AG09319 (cell line): ENCODE measurements around the gene STX1A.
A peak's percentile ranks its signal among the peaks of the same experiment; 100 is the strongest.

Experiments used
- DNase-seq: peaks from one replicate; pipeline ENCODE4 v3.0.0-alpha.2; 2010; ENCODE audit warnings: low read depth; ENCODE audit errors: extremely low read depth
- TF ChIP-seq, protein P1 (sequence below): IDR thresholded peaks from 2 replicates; pipeline ENCODE4 v1.5.1; 2011; ENCODE audit warnings: low read depth, mild to moderate bottlenecking, inconsistent platforms, low read length, moderate library complexity

Gene STX1A

DNA sequence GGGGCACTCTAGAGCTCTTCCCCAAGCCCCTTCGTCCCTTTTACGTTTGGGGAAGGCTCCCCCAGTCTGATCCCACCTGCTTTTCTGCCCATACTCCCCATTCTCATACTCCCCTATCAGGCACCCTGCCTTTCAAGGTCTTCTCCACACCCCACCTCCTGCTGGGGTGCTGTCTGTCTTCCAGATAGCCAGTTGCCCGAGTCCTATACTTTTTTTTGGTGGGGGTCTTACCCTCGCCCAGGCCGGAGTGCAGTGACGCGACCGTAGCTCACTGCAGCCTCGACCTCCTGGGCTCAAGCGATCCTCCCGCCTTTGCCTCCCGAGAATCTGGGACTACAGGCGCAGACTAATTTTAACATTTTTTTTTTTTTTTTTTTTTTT, 19.9 kb upstream of the STX1A start:
- no peak for DNase-seq
- TF ChIP-seq, protein P1, sequence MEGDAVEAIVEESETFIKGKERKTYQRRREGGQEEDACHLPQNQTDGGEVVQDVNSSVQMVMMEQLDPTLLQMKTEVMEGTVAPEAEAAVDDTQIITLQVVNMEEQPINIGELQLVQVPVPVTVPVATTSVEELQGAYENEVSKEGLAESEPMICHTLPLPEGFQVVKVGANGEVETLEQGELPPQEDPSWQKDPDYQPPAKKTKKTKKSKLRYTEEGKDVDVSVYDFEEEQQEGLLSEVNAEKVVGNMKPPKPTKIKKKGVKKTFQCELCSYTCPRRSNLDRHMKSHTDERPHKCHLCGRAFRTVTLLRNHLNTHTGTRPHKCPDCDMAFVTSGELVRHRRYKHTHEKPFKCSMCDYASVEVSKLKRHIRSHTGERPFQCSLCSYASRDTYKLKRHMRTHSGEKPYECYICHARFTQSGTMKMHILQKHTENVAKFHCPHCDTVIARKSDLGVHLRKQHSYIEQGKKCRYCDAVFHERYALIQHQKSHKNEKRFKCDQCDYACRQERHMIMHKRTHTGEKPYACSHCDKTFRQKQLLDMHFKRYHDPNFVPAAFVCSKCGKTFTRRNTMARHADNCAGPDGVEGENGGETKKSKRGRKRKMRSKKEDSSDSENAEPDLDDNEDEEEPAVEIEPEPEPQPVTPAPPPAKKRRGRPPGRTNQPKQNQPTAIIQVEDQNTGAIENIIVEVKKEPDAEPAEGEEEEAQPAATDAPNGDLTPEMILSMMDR, result no peak

DNA sequence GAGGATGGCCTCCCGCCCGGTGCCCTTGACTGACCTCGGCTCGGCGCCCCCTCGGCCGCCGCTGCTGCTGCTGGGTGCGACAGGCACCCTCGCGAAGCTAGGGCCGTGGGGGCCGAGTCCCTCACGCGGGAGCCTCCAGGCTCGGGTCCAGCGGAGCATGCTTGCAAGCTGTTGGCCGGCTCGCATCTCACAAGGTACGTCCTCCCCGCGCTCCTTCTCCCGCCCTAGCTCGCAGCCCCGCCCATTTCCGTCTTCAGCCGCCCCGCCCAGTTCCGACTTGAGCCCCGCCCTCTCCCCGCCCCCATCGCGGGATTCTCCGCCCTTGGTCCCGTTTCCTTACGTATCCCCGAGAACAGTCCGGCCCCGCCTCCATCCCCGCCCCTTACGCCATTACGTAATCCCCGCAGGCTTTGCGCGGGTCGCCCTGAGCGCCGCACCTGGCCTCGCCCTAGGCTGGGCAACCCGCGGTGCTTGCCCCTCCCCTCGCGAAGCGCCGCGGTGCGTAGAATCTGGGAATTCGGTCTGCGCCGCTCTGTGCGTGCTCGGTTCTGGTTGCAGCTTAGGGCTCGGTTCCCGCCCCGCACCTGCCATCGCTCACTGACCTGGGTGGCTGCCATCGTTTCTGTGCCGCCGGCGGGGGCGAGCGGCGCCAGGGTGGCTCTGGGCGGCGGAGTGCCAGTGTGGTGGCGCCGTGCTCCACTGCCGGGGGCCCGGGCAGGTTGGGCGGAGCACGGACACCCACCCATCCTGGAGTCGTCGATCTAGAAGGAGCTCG, 19.3 kb upstream of the STX1A start, which contains the start of gene ABHD11:
ABHD11 (minus strand) TSS at position 191 of the 775 bp plus-strand sequence; CDS start at position 159, 32 bp downstream.
- DNase-seq, result peak; percentile 92
- TF ChIP-seq, protein P1, result no peak

- TF ChIP-seq, protein P1, result no peak
- DNase-seq, result no peak
Observed at GRCh38 chr7:73738220-73738611, 18.7 kb upstream of the STX1A start.

GRCh38 chr7:73737491-73738219, 18.2 kb upstream of the STX1A start:
- no peak for DNase-seq
- TF ChIP-seq, protein P1, result no peak

- TF ChIP-seq, protein P1, result no peak
Observed at GRCh38 chr7:73736885-73737284, 17.4 kb upstream of the STX1A start.

DNA sequence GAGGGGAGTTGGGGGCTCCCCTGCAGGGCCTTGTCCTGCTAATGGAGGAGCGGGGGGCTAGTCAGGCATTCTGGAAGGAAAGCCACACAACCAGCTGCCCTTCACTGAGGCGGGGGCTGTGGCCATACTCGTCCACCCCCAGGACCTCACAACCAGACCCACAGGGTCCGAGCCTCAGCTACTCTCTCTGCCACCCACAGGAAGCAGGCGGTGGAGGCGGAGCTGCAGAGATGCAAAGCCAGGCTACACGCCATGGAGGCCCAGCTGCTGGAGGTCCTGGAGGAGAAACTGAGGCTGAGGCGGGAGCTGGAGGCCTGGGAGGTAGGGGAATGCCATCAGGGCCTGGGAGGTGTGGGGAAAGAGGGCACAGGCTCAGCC, 16.0 kb upstream of the STX1A start:
- TF ChIP-seq, protein P1, result no peak
- DNase-seq, result no peak

More at GRCh38 chr7:73736885-73737284, 17.4 kb upstream of the STX1A start:
- DNase-seq, result no peak
